Osteocyte (in vitro differentiated cells): ENCODE data around the gene KCNK2. TPM values are rescaled to one million over a fixed set of nuclear protein-coding genes. Genes with fewer than 3 reads are reported as not detected.

Source experiments
- DNase-seq: peaks from one replicate; pipeline ENCODE4 v3.0.0; 2021; ENCODE audit warnings: mixed read lengths; ENCODE audit not compliant: unreplicated experiment; ENCODE audit errors: extremely low spot score
- H3K27ac Mint-ChIP-seq: one replicate; pipeline ENCODE4 v1.8.0; 2021; ENCODE audit warnings: mild to moderate bottlenecking, mixed read lengths; ENCODE audit not compliant: unreplicated experiment
- H3K27me3 Mint-ChIP-seq: one replicate; pipeline ENCODE4 v1.8.0; 2021; ENCODE audit warnings: mixed read lengths; ENCODE audit not compliant: unreplicated experiment
- H3K36me3 Mint-ChIP-seq: one replicate; pipeline ENCODE4 v1.8.0; 2021; ENCODE audit warnings: mixed read lengths; ENCODE audit not compliant: unreplicated experiment
- H3K4me1 Mint-ChIP-seq: one replicate; pipeline ENCODE4 v1.8.0; 2021; ENCODE audit warnings: mixed read lengths; ENCODE audit not compliant: unreplicated experiment
- H3K4me3 Mint-ChIP-seq: one replicate; pipeline ENCODE4 v1.8.0; 2021; ENCODE audit warnings: mild to moderate bottlenecking, moderate library complexity, mixed read lengths; ENCODE audit not compliant: unreplicated experiment
- H3K9me3 Mint-ChIP-seq: one replicate; pipeline ENCODE4 v1.8.0; 2021; ENCODE audit warnings: mixed read lengths; ENCODE audit not compliant: unreplicated experiment
- CTCF ChIP-seq: fragments of 200-600 bp; sonication (generic); IDR thresholded peaks from 2 replicates; pipeline ENCODE4 v1.5.0; 2021; ENCODE audit warnings: antibody characterized with exemption, mild to moderate bottlenecking, moderate library complexity
- total RNA-seq: library from RNA; stranded (reverse); gene quantifications from 2 replicates; pipeline ENCODE4 v1.2.1, GENCODE V29; 2021

Gene KCNK2
- total RNA-seq, 1 donor from 2014 or later: not detected

GRCh38 chr1:215094381-215094780, 11.8 kb downstream of the KCNK2 start:
- no peak for DNase-seq
- no peaks in the 10 kb centered on the region for H3K9me3 Mint-ChIP-seq
- peaks cover 26% of the 10 kb centered on the region for H3K27me3 Mint-ChIP-seq
- no peaks in the 10 kb centered on the region for H3K4me1 Mint-ChIP-seq
- TF ChIP-seq CTCF: no peak
- no peaks in the 10 kb centered on the region for H3K36me3 Mint-ChIP-seq
- no peak overlapping the region for H3K4me3 Mint-ChIP-seq
- no peak overlapping the region for H3K27ac Mint-ChIP-seq

DNA sequence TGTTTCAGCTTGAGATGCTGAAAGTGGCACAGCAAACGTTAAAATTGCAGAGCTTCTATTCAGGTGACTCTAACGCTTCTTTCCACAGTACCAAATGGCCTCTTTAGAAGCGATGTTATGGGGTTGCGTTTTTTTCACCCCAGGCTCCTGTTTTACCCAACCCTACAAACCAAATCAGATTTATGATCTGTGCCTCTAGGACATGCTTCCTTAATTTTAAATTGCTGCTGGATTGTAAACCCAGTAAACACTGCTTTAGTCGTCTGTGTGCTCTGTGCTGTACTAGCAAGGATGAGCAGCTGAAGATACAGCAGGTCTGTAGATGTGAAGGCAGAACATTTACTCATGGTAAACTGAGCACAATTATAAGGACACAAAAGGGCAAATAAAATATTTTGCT, 13.0 kb downstream of the KCNK2 start:
- no peak for DNase-seq
- Mint-ChIP-seq H3K36me3 (no peaks in the 10 kb centered on the region), H3K4me1 (no peaks in the 10 kb centered on the region), H3K27me3 (peaks cover 32% of the 10 kb centered on the region), H3K4me3 (no peak overlapping the region), H3K9me3 (no peaks in the 10 kb centered on the region), H3K27ac (no peak overlapping the region)
- TF ChIP-seq CTCF: no peak

DNA sequence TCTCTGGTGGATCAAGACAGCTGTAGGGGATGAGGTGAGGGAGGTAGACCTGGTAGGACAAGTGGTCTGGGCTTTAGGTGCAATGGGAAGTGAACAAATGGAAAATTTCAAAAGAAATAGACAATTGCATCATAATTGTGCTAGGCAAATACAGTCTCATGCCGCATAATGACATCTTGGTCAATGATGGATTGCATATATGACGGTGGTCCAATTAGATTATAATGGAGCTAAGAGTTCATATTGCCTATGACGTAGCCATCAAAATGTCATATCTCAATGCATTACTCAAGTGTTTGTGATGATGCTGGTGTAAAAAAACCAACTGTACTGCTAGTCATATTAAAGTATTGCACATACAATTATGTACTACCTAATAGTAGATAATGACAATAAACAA, 19.0 kb downstream of the KCNK2 start:
- H3K4me3 Mint-ChIP-seq: no peak overlapping the region
- H3K4me1 Mint-ChIP-seq: no peaks in the 10 kb centered on the region
- H3K9me3 Mint-ChIP-seq: peaks cover 4% of the 10 kb centered on the region
- peaks cover 36% of the 10 kb centered on the region for H3K27me3 Mint-ChIP-seq
- no peak for DNase-seq
- TF ChIP-seq CTCF: no peak
- no peak overlapping the region for H3K27ac Mint-ChIP-seq
- no peaks in the 10 kb centered on the region for H3K36me3 Mint-ChIP-seq

DNA sequence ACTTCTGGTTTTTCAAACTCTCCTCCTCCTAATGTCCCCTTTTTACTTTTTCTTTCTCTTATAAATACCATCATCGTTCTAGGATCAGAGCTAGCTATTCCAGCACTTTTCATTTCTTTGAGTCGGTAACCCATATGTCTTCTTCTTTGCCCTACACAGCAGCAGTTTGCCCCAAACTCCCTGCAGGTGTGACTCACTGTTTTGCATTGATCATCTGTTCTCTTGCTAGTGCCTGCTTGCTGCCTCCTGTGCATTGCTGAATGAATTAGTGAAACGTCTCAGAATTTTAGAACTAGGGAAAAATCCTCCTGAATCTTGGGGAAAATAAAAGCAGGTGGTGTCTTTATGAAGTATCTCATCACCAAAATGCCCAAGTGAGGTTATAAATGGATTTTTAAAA, 21.7 kb downstream of the KCNK2 start:
- Mint-ChIP-seq H3K36me3 (no peaks in the 10 kb centered on the region), H3K4me1 (no peaks in the 10 kb centered on the region), H3K4me3 (no peak overlapping the region), H3K27me3 (peaks cover 18% of the 10 kb centered on the region), H3K9me3 (peaks cover 16% of the 10 kb centered on the region), H3K27ac (no peak overlapping the region)
- DNase-seq: no peak
- TF ChIP-seq CTCF: no peak

DNA sequence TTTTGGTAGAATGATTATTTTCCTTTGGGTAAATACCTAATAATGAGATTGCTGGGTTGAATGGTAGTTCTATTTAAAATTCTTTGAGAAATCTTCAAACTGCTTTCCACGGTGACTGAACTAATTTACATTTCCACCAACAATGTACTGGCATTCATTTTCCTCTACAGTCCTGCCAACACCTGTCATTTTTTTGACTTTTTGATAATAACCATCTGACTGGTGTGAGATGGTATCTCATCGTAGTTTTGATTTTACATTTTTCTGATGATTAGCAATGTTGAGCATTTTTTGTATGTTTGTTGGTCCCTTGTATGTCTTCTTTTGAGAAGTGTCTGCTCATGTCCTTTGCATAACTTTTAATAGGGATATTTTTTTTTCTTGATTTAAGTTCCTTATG, 23.5 kb downstream of the KCNK2 start:
- H3K27ac Mint-ChIP-seq: no peak overlapping the region
- H3K36me3 Mint-ChIP-seq: no peaks in the 10 kb centered on the region
- no peak overlapping the region for H3K4me3 Mint-ChIP-seq
- no peaks in the 10 kb centered on the region for H3K4me1 Mint-ChIP-seq
- TF ChIP-seq CTCF: no peak
- H3K27me3 Mint-ChIP-seq: peaks cover 8% of the 10 kb centered on the region
- DNase-seq: no peak
- H3K9me3 Mint-ChIP-seq: peaks cover 16% of the 10 kb centered on the region
